ENCODE measurements around the gene GTPBP4.

Gene GTPBP4

DNA sequence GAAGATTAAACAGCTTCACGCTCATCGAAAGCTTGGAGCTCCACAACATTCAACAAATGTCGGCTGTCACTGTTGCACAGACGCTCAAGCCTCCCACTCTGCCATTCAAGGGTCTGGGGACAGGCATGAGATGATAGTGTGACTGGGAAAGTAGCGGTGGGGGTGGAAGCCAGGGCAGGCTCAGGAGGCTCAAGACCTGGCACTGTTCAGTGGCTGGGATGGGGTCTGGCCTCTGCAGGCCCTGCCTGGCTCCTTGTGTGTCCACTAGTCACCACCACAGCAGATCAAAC is 13.5 kb upstream of the GTPBP4 start:
- CTCF ChIA-PET = no interaction called here

DNA sequence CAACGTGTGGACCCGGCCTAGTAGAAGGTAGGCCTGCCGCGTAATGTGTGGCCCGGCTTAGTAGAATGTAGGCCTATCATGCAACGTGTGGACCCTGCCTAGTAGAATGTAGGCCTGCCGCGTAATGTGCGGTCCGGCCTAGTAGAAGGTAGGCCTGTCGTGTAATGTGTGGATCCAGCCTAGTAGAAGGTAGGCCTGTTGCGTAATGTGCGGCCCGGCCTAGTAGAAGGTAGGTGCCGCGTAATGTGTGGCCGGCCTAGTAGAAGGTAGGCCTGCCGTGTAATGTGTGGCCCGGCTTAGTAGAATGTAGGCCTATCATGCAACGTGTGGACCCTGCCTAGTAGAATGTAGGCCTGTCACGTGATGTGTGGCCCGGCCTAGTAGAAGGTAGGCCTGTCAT is 11.9 kb upstream of the GTPBP4 start:
- TF ChIP-seq TARDBP (IDR thresholded peaks at IDR 0.05) = no peak
- no peak for TF ChIP-seq ELF4 (IDR thresholded peaks at IDR 0.05)
- TF ChIP-seq ARNT (IDR thresholded peaks at IDR 0.05) = no peak
- no peak for TF ChIP-seq FOXM1 (IDR thresholded peaks at IDR 0.05; ENCODE audit: borderline replicate concordance)
- no peak for TF ChIP-seq SUZ12 (IDR thresholded peaks at IDR 0.05)
- no peak for TF ChIP-seq NFRKB (IDR thresholded peaks at IDR 0.05)
- TF ChIP-seq FOXK2 (IDR thresholded peaks at IDR 0.05) = no peak
- TF ChIP-seq SP1 (IDR thresholded peaks at IDR 0.05) = no peak
- no peak for TF ChIP-seq FOXA1 (IDR thresholded peaks at IDR 0.05)
- no peak for TF ChIP-seq LEF1 (IDR thresholded peaks at IDR 0.05; ENCODE audit: borderline replicate concordance)
- TF ChIP-seq BHLHE40 (IDR thresholded peaks at IDR 0.05; ENCODE audit: borderline replicate concordance) = no peak
- TF ChIP-seq ZNF384 (IDR thresholded peaks at IDR 0.05) = no peak
- DNase-seq (ENCODE audit: extremely low spot score) = no peak
- ChIA-PET CTCF (no interaction called here), POLR2A (no interaction called here)

More for the DNA sequence above, 13.5 kb upstream of the GTPBP4 start:
- TF ChIP-seq HDGF (IDR thresholded peaks at IDR 0.05; ENCODE audit: borderline replicate concordance) (no peak), TARDBP (IDR thresholded peaks at IDR 0.05) (no peak), L3MBTL2 (conservative IDR thresholded peaks at IDR 0.05) (no peak), CTBP1 (IDR thresholded peaks at IDR 0.05; ENCODE audit: borderline replicate concordance) (no peak), SP1 (IDR thresholded peaks at IDR 0.05) (no peak), ZNF384 (IDR thresholded peaks at IDR 0.05) (no peak), BHLHE40 (IDR thresholded peaks at IDR 0.05; ENCODE audit: borderline replicate concordance) (no peak), LEF1 (IDR thresholded peaks at IDR 0.05; ENCODE audit: borderline replicate concordance) (no peak), FOXA1 (IDR thresholded peaks at IDR 0.05) (no peak), FOXK2 (IDR thresholded peaks at IDR 0.05) (no peak)
- POLR2A ChIA-PET = interaction anchor here (0.6 to 1.7 kb wide), 3 partner anchors 10 to 90 kb away, joined by 3 to 5 read pairs (median 3); partner anchors contain the start of gene GTPBP4
- DNase-seq (ENCODE audit: extremely low spot score) = no peak

DNA sequence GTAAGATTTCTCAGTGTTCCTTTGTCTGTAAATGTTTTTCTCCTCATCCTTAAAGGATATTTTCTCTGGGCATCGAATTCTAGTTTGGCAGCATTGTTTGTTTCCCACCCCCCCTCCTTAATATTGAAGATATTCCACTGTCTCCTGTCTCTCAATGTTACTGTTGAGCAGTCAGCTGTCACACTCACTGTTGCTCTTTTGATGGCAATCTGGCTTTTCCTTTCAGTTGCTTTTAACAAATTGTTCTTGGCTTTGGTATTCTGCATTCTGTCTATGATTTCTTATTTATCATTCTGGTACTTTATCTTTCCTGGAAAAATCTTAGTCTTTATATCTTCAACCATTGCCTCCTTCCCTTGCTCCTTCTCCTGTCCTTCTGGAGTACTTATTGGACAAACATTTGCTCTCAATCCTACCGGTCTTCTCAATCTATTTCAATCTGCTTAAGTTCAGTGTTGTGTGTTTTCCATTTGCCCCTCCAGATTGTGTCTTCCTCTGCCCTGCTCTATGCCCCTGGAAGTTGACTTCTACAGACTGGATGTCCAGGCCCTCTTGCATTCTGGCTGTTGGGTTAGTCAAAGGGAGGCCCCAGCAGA is 9.3 kb upstream of the GTPBP4 start:
- CTCF ChIA-PET = no interaction called here
- TF ChIP-seq NFRKB (IDR thresholded peaks at IDR 0.05) (no peak), LEF1 (IDR thresholded peaks at IDR 0.05; ENCODE audit: borderline replicate concordance) (no peak), SUZ12 (IDR thresholded peaks at IDR 0.05) (no peak), FOXM1 (IDR thresholded peaks at IDR 0.05; ENCODE audit: borderline replicate concordance) (no peak), FOXA1 (IDR thresholded peaks at IDR 0.05) (no peak), ZNF384 (IDR thresholded peaks at IDR 0.05) (no peak), ELF4 (IDR thresholded peaks at IDR 0.05) (no peak), BHLHE40 (IDR thresholded peaks at IDR 0.05; ENCODE audit: borderline replicate concordance) (no peak), SP1 (IDR thresholded peaks at IDR 0.05) (no peak), TARDBP (IDR thresholded peaks at IDR 0.05) (no peak), PKNOX1 (IDR thresholded peaks at IDR 0.05) (no peak), L3MBTL2 (conservative IDR thresholded peaks at IDR 0.05) (no peak; the same call in 1 of the 2 replicates), CTBP1 (IDR thresholded peaks at IDR 0.05; ENCODE audit: borderline replicate concordance) (no peak), FOXK2 (IDR thresholded peaks at IDR 0.05) (no peak), ARNT (IDR thresholded peaks at IDR 0.05) (no peak), HDGF (IDR thresholded peaks at IDR 0.05; ENCODE audit: borderline replicate concordance) (no peak)
- POLR2A ChIA-PET = no interaction called here

GRCh38 chr10:980468-981093 is 7.7 kb upstream of the GTPBP4 start:
- ChIA-PET POLR2A (no interaction called here), CTCF (no interaction called here)
- TF ChIP-seq L3MBTL2 (conservative IDR thresholded peaks at IDR 0.05) = 0 out of 2 replicates have a peak, but pooled peaks have one; percentile 17
- no peak for TF ChIP-seq NFRKB (IDR thresholded peaks at IDR 0.05)
- no peak for TF ChIP-seq FOXM1 (IDR thresholded peaks at IDR 0.05; ENCODE audit: borderline replicate concordance)
- TF ChIP-seq BHLHE40 (IDR thresholded peaks at IDR 0.05; ENCODE audit: borderline replicate concordance) = no peak
- TF ChIP-seq SP1 (IDR thresholded peaks at IDR 0.05) = no peak
- no peak for DNase-seq (ENCODE audit: extremely low spot score)

More for the DNA sequence above, 9.3 kb upstream of the GTPBP4 start:
- no peak for DNase-seq (ENCODE audit: extremely low spot score)

GRCh38 chr10:983401-983800 is 4.8 kb upstream of the GTPBP4 start:
- no peak for DNase-seq (ENCODE audit: extremely low spot score)
- no peak for TF ChIP-seq PKNOX1 (IDR thresholded peaks at IDR 0.05)
- TF ChIP-seq ARNT (IDR thresholded peaks at IDR 0.05) = no peak
- TF ChIP-seq CTBP1 (IDR thresholded peaks at IDR 0.05; ENCODE audit: borderline replicate concordance) = no peak
- TF ChIP-seq L3MBTL2 (conservative IDR thresholded peaks at IDR 0.05) = no peak
- TF ChIP-seq SP1 (IDR thresholded peaks at IDR 0.05) = no peak
- CTCF ChIA-PET = no interaction called here
- POLR2A ChIA-PET = no interaction called here

GRCh38 chr10:983971-984655 is 4.1 kb upstream of the GTPBP4 start:
- CTCF ChIA-PET = no interaction called here
- DNase-seq (ENCODE audit: extremely low spot score) = no peak
- TF ChIP-seq PKNOX1 (IDR thresholded peaks at IDR 0.05) (no peak), FOXM1 (IDR thresholded peaks at IDR 0.05; ENCODE audit: borderline replicate concordance) (no peak)
- POLR2A ChIA-PET = no interaction called here
